HG03064 (cell line): ENCODE measurements around the gene C3orf18.
"Not testable (repeated sequence)": the region's sequence is repeated elsewhere in the genome, so short reads cannot be mapped to it uniquely, and the experiment has no call there.

Experiments
- ATAC-seq: cut with Tn5 transposase; IDR thresholded peaks from one replicate; pipeline ENCODE4 v1.9.1; 2021; ENCODE audit warnings: low read depth; ENCODE audit not compliant: unreplicated experiment

The C3orf18 gene

GRCh38 chr3:50525987-50526386, 41.6 kb downstream of the C3orf18 start:
- ATAC-seq = no peak

- no peak for ATAC-seq
These were observed 42.2 kb downstream of the C3orf18 start for GRCh38 chr3:50525191-50525910.

- no peak for ATAC-seq
These were observed 42.8 kb downstream of the C3orf18 start for GRCh38 chr3:50524746-50525145.

GRCh38 chr3:50523279-50523811, 44.2 kb downstream of the C3orf18 start:
- no peak for ATAC-seq

- ATAC-seq = no peak
These were observed 46.0 kb downstream of the C3orf18 start for GRCh38 chr3:50521572-50521971.

- no peak for ATAC-seq
These were observed 46.7 kb downstream of the C3orf18 start for GRCh38 chr3:50520849-50521248.

GRCh38 chr3:50519471-50520089, 48.0 kb downstream of the C3orf18 start:
- no peak for ATAC-seq

GRCh38 chr3:50518436-50518835, 49.1 kb downstream of the C3orf18 start:
- no peak for ATAC-seq

GRCh38 chr3:50517721-50518206, 49.8 kb downstream of the C3orf18 start:
- ATAC-seq = no peak

- no peak for ATAC-seq
These were observed 51.1 kb downstream of the C3orf18 start for GRCh38 chr3:50516440-50516871.

- ATAC-seq = no peak
These were observed 51.7 kb downstream of the C3orf18 start for GRCh38 chr3:50515565-50516439.

GRCh38 chr3:50512908-50513307, 54.6 kb downstream of the C3orf18 start:
- not testable (repeated sequence) for ATAC-seq

GRCh38 chr3:50512131-50512530, 55.4 kb downstream of the C3orf18 start:
- no peak for ATAC-seq

GRCh38 chr3:50510325-50510724, 57.2 kb downstream of the C3orf18 start:
- no peak for ATAC-seq

- ATAC-seq = no peak
These were observed 57.8 kb downstream of the C3orf18 start for GRCh38 chr3:50509715-50510114.

GRCh38 chr3:50508821-50509220, 58.7 kb downstream of the C3orf18 start:
- no peak for ATAC-seq
